Stimulated activated CD8-positive, alpha-beta memory T cell treated with anti-CD3 and anti-CD28 coated beads, Interleukin-2, amount 100 ng/mL, for 1 hour (primary cell): Measurements from ENCODE around the gene BRCA1.
"Not testable (repeated sequence)": the region's sequence is repeated elsewhere in the genome, so short reads cannot be mapped to it uniquely, and the experiment has no call there.

Experiments used
- DNase-seq, 2 donors: peaks; one replicate each; pipeline ENCODE4 v3.0.0-alpha.2; 2020; ENCODE audit warnings: low read depth in 2 of 2

BRCA1 gene

GRCh38 chr17:43069368-43069898 is 55.7 kb downstream of the BRCA1 start:
- DNase-seq: no peak

DNA sequence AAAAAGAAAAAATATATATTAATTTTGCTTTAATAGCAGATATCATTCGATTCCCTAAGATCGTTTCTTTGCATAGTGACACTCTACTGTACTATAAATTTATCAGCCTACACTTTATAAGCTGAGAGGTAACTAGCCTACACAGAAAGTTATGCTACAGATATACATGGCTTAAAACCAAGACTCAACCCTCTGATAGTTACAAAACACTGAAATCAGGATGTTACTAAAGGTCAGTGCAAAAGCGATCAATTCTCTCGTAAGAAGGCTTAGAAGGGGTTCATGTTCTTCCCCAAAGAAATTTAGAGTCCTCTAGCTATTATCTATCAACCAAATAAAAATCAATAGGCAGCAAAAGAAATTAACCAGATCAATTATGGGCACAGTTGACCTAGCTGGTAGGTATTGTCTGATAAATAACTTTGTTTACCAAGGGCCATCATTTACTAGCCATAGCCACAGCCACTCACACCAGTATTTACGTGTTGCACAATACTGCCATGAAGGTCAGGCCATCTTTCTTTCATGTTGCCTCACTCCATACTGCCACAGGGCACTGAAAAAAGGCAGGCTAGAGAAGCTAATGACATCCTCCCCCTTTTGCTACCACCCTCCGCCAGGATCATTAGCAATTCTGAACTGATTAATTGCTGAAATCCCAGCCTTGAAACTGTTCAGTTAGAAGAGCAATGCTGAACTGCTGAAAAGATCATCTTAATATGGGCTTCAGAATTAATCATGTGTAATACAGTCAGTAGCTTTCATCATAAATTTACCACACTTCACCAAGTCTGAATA is 56.4 kb downstream of the BRCA1 start:
- no peak for DNase-seq

DNA sequence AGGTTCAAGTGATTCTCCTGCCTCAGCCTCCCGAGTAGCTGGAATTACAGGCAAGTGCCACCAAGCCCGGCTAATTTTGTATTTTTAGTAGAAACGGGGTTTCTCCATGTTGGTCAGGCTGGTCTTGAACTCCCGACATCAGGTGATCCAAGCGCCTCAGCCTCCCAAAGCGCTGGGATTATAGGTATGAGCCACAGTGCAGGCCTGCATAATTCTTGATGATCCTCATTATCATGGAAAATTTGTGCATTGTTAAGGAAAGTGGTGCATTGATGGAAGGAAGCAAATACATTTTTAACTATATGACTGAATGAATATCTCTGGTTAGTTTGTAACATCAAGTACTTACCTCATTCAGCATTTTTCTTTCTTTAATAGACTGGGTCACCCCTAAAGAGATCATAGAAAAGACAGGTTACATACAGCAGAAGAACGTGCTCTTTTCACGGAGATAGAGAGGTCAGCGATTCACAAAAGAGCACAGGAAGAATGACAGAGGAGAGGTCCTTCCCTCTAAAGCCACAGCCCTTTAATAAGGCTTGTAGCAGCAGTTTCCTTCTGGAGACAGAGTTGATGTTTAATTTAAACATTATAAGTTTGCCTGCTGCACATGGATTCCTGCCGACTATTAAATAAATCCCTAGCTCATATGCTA is 62.1 kb downstream of the BRCA1 start:
- no peak for DNase-seq

DNA sequence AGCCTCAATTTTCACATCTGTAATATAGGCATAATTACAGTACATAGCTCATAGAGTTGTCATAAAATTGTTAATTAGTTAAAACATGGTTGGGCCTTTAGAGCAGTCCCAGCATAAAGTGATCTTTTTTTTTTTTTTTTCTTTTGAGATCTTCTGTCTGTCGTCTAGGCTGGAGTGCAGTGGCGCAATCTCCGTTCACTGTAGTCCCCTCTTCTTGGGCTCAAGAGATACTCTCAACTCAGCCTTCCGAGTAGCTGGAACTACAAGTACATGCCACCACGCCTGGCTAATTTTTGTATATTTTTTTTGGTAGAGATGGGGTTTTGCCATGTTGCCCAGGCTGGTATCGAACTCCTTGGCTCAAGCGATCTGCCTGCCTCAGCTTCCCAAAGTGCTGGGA is 69.1 kb downstream of the BRCA1 start:
- no peak for DNase-seq

DNA sequence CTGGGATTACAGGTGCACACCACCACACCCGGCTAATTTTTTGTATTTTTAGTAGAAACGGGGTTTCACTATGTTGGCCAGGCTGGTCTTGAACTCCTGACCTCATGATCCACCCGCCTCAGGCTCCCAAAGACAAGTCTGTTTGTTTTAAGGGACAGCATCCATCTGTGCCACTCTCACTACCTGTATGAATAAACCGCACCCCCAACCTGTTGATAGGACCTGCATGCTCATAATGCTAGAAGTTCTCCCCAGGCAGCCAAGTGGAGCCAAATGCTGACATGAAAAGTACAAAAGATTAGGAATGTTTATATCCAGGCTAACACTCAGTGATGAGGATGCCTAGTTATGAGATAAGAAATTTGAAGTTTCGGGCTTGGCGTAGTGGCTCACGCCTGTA is 72.2 kb downstream of the BRCA1 start:
- not testable (repeated sequence) for DNase-seq

GRCh38 chr17:43051969-43052368 is 73.2 kb downstream of the BRCA1 start:
- no peak for DNase-seq

DNA sequence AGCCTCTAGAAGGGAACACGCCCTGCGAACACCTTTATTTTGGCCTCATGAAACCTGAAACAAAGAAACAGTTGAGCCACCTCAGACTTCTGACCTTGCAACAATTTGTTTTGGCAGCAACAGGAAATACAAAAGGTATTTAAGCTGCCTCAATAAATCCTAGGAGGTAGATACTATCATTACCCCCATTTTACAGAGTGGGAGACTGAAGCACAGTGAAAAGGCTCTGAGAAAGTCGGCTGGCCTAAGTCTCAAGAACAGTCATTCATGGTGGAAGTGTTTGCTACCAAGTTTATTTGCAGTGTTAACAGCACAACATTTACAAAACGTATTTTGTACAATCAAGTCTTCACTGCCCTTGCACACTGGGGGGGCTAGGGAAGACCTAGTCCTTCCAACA is 81.1 kb downstream of the BRCA1 start:
- no peak for DNase-seq

DNA sequence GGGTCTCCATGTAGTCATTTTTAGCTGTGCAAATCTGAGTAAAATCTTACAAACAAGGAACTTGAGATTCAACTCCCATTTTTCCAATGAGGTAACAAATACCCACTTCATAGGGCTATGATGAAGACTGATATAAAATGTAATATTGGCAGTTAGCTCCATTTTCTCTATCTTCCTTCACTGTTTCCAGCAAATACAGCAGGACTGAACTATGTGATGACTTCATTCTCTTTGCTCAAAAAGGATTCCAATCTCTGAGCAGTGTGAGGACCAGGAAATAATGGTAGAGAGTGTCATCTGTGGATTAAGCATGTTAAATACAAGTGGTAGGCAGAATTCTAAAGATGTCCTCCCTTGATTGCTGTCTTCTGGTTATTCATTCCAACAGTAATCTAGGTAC is 81.9 kb downstream of the BRCA1 start:
- no peak for DNase-seq

DNA sequence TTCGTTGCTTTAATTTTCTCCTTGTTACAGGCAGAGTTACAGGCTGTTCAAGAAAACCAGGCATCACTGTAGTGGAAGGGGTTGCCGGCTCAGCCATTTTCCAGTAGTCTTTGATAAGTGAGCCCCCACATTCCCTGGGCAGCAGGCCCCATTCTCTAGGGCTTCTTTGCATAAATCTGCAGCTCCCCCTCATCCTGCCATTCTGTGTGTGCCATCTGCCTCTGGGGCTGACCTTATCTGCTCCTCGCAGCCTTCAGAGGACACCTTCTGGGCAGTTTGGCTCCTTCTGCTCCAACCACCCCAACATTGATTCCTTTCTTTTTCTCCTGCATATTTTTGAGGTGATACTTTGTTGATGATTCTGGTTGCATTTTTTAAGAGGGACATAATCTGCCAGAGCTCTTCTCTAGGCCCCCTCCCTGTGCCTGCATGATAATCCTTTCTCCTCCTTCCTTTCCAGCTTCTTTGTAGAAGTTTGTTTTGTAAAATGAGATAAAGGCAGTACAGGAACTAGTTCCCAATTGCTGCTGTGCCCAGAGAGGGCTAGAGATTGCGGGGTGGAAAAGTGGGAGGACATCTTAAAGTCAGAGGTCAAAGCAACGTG is 83.0 kb downstream of the BRCA1 start:
- no peak for DNase-seq

- DNase-seq: no peak
Observed at GRCh38 chr17:43040655-43041054, 84.5 kb downstream of the BRCA1 start.

DNA sequence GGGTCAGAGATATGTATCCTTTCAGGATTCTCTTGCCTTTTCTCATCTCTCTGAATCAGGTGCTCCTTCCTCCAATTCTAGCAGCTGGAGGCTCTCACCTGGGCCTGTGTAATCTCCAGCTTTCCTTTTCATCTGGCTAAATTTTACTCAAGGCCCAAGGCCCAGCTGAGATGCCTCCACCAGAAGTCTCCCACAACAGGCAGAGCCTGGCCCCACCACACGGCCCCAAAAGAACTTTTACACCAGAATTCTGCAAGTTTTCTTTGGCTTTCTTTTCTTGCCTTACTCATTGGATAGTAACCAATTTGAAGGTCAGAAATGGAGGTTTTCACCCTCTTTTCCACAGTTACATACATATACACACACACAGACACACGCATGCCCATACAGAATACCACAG is 85.5 kb downstream of the BRCA1 start:
- no peak for DNase-seq

DNA sequence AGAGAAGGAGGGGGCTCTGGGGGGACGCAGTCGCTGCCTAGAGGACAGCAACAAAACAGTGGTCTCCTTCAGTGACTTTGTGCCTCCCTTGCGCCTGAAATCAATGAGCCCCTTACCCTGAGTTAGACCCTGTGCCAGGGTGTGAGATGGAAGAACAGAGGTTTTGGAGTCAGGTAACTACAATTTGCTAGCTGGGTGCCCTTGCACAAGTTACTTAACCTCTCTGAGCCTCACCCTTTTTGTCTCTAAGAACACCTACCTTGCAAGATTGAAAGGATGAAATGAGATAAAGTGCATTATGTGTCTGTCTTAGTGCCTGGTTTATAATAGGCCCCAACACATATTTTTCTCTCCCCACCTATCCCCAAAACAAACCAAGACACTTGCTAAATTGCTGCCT is 90.3 kb downstream of the BRCA1 start:
- no peak for DNase-seq

DNA sequence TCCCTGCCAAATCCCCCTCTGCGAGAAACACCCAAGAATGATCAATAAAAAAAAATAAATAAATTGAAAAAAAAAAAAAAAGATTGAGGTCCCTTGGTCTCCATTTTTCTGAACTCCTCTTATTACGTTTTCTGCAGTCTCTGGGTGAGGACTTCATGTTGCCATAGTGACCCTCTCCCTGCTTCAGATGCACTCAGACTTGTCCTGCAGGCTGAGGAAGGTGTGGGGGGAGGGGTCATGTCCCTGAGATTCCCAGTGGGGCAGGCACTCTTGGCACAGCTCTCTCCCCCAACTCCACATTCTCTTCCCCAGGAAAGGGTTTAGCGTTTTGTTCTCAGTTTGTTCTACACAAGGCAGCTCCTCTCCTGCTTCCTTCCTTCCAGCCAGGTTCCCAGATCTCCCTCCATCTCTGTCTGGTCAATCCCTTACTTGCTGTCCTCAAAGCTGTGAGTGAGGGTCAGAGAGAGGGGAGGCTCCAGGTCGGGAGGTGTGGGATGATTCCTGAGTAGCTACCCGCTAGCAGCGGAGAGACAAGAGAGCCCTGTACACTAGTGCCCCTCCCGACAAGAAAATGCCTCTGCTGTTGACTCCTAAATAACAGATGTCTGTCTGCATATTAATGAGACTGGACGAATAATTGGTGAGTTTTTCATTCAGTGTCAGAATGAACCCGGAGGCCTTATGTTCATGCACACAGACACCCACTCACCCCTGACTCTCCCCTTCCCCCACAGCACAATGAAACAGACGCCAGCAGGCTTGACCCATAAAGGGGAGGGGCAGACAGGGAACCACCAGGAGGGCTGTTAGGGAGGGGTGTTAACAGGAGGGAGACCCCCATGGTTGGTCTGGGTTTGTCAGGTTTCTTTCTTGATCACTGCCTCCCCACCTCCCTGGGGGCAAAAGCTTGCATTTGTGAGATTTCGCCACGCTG is 90.9 kb downstream of the BRCA1 start:
- DNase-seq: no peak

DNA sequence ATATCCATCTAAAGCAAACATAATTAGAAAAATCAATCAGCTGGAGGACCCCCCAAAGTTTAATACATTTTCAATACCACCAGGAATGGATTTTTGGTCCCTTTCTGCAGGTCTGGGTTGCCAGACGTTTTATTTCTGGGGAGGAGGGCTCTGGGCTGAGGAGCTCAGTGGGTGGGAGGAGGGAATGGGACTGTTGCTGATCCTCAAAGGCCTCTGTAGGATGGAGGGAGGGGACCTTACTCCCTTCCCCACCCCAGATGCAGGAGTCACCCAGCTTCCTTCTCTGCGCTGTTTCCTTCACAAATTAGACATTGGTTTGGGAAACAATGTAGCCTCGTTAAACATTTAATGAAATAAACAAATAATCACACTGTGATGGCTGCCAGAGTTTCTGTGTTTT is 93.5 kb downstream of the BRCA1 start:
- no peak for DNase-seq

- no peak for DNase-seq
Observed at GRCh38 chr17:43030137-43030767, 94.9 kb downstream of the BRCA1 start.

DNA sequence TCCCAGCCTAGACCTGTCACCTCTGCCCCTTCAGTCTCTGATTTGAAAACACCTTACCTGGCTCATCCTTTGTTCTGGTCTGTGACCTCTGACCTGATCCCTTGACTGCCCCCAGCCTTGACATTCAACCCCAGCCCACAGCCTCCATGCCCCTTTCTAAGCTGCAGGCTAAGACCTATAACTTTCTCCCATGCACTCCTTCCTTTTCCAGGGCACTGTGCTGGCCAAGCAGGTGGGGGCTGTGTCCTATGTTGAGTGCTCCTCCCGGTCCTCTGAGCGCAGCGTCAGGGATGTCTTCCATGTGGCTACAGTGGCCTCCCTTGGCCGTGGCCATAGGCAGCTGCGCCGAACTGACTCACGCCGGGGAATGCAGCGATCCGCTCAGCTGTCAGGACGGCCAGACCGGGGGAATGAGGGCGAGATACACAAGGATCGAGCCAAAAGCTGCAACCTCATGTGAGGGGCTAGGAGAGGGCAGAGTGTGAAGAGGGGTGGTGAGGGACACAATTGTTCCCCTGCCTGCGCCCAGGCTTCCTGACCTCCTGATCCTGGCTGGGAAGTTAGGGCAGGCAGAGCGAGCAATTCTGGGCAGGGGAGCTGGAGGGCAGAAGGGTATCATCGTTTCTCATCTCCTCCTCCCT is 96.8 kb downstream of the BRCA1 start:
- no peak for DNase-seq

- DNase-seq: no peak
Observed at GRCh38 chr17:43027091-43028032, 97.8 kb downstream of the BRCA1 start.

- no peak for DNase-seq
Observed at GRCh38 chr17:43026595-43026994, 98.6 kb downstream of the BRCA1 start.

GRCh38 chr17:43025766-43026537 is 99.2 kb downstream of the BRCA1 start:
- DNase-seq: no peak
